ENCODE data around the gene SLC39A10.
"Not testable (repeated sequence)": the region's sequence is repeated elsewhere in the genome, so short reads cannot be mapped to it uniquely, and the experiment has no call there.

Gene SLC39A10

DNA sequence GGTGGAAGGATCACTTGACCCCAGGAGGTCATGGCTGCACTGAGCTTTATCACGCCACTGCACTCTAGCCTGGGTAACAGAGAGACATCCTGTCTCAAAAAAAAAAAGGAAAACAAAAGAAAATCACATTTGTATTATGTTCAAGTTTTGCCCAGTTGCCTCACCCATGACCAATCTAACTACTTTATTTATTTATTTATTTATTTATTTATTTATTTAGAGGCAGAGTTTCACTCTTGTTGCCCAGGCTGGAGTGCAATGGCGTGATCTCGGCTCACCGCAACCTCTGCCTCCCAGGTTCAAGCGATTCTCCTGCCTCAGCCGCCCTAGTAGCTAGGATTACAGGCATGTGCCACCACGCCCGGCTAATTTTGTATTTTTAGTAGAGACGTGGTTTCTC, 12.3 kb upstream of the SLC39A10 start:
- not testable (repeated sequence) for DNase-seq (ENCODE audit: low read depth in 1 of 2, low spot score in 1 of 2)

DNA sequence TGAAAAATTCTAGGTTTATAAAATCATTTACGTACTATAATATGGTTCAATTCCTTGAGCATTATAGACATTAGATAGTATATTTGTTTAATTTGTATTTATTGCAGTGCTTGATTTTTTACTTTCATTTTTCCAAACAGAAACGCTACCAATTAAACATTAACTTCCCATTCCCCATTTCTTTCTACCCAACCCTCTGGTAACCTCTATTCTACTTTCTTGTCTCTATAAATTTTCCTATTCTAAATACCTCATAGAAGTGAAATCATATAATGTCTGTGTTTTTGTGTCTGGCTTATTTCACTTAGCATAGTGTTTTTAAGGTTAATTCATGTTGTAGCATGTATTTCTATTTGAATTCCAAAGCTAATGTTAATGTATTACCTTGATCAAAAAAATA, 11.6 kb upstream of the SLC39A10 start:
- DNase-seq (ENCODE audit: low read depth in 1 of 2, low spot score in 1 of 2): no peak

GRCh38 chr2:195646424-195646823, 10.6 kb upstream of the SLC39A10 start:
- no peak for DNase-seq (ENCODE audit: low read depth in 1 of 2, low spot score in 1 of 2)

GRCh38 chr2:195647302-195647701, 9.7 kb upstream of the SLC39A10 start:
- no peak for DNase-seq (ENCODE audit: low read depth in 1 of 2, low spot score in 1 of 2)

DNA sequence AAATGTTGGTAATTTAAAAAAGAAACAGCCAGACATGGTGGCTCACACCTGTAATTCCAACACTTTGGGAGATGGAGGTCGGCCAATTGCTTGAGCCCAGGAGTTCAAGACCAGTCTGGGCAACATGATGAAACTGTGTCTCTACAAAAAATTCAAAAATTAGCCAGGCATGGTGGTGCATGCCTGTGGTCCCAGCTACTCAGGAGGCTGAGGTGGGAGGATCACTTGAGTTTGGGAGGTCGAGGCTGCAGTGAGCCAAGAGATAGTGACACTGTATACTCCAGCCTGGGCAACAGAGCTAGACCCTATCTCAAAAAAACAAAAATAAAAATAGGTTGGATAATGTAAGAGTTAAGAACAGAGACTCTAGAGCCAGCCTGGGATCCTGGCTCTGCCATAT, 8.7 kb upstream of the SLC39A10 start:
- DNase-seq (ENCODE audit: low read depth in 1 of 2, low spot score in 1 of 2): not testable (repeated sequence)

DNA sequence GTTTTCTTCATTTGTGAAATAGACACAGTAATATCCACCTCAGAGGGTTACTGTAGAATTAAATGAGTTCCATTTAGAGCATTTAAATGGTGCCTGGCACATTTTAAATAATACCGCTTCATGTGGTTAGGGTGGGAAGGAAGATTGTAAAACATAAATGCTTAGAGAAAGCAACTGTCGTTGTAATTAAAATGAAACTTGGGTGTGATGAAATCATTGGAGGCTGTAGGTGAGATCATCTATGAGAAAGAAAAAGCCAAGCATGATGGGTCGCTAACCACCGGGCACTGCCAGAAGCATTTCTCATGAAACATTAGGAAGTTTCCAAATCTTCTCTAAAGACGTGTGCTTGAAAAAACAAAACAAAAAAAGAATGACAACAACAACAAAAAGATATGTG, 8.2 kb upstream of the SLC39A10 start:
- DNase-seq (ENCODE audit: low read depth in 1 of 2, low spot score in 1 of 2): no peak

- DNase-seq (ENCODE audit: low read depth in 1 of 2, low spot score in 1 of 2): no peak
Observed at GRCh38 chr2:195649629-195650190, 7.3 kb upstream of the SLC39A10 start.

DNA sequence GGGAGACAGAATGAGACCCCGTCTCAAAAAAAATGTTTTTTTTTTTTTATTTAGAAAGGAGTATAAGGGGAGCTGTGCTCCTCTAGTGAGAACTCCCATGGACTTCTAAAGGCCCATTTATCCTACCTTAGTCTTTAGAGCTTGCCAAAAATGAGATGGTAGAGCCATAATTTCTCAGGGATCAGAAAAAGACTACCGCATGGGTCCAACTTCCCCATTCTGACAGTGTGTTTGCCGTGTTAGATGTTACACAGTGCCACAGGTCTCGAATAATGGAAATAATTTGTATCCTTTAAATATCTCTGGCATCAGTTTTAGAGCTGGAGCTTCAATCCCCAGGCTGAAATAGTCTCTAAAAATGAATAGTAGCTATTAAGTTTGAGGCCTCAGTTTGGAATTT, 6.0 kb upstream of the SLC39A10 start:
- no peak for DNase-seq (ENCODE audit: low read depth in 1 of 2, low spot score in 1 of 2)

- no peak for DNase-seq (ENCODE audit: low read depth in 1 of 2, low spot score in 1 of 2)
Observed at GRCh38 chr2:195652911-195653310, 4.1 kb upstream of the SLC39A10 start.

- no peak for DNase-seq (ENCODE audit: low read depth in 1 of 2, low spot score in 1 of 2)
Observed at GRCh38 chr2:195656161-195656858, 716 bp upstream of the SLC39A10 start.

GRCh38 chr2:195657634-195658540, 861 bp downstream of the SLC39A10 start:
- DNase-seq (ENCODE audit: low read depth in 1 of 2, low spot score in 1 of 2): peak; percentile 39 to 44

DNA sequence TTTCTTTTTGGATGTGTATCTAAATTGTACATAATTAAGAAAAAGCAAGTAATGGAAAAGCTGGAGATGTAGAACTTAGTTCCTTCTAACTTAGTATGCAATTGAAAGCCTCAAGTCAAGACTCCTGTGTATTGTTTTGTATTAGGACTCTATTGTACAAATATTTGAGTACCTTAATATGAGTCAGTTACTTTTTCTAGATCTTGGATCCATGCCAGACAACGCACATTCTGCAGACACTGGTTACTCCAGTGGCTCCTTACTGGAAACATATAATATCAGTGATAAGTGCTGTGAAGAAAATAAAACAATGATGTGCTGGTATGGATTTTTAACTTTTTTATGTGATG, 1.5 kb downstream of the SLC39A10 start:
- DNase-seq (ENCODE audit: low read depth in 1 of 2, low spot score in 1 of 2): no peak

DNA sequence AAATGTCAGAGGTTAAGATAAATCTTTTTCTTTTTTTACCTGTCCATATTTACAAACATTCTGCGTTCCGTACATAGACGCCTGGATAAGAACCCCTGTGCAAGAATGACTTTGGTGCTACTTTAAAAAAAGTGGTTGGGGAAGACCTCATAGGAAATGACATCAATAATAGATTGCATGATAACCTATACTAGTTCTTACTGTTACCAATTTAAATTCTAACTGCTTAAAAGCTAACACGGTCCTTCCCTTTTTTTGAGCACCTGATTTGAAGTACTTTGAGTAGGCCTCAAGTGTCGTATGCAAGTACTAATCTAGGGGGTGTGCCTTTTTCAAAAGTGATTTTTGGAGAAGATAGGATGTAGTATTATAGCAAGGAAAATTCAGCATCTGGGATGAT, 2.1 kb downstream of the SLC39A10 start:
- no peak for DNase-seq (ENCODE audit: low read depth in 1 of 2, low spot score in 1 of 2)

DNA sequence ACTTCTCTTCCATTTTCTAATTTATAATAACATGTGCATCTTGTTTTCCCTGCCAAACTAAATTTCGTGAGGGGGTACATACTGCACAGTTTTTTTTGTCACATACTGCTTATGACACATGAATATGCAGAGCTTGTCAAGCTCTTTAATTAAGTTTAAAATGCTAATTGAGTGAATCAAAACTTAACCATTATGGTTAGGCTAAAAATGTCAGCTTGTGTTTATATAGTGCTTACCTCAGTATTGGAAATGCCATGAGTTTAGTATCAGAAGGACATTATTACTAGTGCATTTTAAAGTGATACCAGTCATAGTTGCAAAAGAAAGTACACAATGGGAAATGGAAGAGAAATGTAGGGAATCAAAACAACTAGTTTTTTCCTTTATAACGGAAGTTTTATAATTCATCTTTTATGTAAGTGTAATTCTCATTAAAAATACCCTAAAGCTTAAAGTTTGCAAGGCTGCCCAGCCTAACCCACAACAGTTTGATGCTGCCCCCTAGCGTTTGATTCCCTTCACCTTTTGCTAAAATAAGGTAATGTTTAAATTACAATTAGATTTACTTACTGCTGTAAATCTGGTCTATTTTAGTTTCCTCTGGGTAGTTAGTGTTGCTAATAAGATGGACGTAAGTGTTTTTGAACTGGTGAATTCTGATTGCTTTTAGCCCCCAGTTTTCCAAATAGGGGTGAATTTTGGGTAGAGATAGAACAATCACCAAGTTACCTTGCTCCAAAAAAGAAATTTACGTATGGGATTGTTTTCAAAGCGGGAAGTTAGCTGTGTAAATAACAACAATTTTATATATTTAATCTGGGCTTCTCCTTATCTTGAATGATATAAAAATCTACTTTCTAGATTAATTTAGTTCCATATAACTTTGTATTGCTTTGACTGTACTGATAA, 3.2 kb downstream of the SLC39A10 start:
- DNase-seq (ENCODE audit: low read depth in 1 of 2, low spot score in 1 of 2): peak; percentile 25 to 60

DNA sequence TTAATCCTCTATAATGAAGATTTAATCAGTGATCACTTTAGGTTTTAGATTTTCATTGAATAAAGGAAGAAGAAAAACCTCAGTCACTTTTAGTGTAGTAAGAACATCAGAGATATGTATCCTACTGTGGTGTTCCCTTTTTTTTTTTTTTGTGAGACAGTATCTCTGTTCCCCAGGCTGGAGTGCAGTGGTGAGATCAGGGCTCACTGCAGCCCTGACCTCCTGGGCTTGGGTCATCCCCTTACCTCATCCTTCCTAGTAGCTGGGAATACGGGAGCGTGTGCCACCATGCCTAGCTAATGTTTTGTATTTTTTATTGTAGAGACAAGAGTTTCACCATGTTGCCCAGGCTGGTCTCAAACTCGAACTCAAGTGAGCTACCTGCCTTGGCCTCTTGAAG, 5.1 kb downstream of the SLC39A10 start:
- no peak for DNase-seq (ENCODE audit: low read depth in 1 of 2, low spot score in 1 of 2)

DNA sequence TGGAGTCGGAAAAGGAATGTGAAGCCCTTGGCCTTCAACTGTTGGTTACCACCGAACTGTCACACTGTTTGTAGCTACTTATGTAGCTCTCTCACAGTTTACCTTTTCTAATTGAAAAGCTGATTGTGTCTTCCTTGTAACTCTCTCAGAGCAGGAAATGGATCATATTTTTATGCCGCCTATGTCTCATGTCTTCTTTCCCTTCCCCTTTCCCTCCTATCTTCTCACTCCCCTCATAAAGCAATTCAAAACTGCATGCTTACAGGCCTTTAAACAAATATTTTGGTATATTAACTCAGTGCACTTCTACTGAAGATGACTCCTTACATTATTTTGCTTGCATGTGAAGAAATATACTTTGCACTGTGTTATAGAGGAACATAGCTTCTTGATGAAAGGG, 6.0 kb downstream of the SLC39A10 start:
- no peak for DNase-seq (ENCODE audit: low read depth in 1 of 2, low spot score in 1 of 2)

DNA sequence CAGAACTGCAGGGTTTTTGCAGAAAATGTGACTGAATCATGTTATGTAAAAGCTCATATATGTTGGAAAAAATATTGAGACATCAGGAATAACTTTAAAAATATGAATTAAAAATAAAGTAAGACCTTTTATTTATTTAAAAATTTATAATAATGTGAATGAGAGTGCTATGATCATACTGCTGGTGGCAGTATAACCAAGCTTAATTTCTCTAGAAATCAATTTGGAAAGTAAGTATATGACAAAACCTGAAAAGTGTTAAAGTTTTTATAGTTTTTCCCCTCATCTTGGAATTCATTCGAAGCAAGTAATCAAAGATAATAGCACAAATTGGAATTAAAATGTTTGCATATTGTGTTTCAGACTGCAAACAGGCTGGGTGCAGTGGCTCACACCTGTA, 7.5 kb downstream of the SLC39A10 start:
- DNase-seq (ENCODE audit: low read depth in 1 of 2, low spot score in 1 of 2): no peak

DNA sequence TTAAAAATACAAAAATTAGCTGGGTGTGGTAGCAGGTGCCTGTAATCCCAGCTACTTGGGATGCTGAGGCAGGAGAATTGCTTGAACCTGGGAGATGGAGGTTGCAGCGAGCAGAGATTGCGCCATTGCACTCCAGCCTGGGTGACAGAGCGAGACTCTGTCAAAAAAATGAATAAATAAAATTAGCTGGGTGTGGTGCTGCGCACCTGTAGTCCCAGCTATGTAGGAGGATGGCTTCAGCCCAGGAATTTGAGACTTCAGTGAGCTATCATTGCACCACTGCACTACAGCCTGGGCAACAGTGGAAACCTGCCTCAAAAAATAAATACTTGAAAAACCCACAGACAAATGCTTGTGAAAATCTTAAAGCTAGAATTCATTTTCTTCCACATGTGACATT, 8.1 kb downstream of the SLC39A10 start:
- DNase-seq (ENCODE audit: low read depth in 1 of 2, low spot score in 1 of 2): not testable (repeated sequence)

DNA sequence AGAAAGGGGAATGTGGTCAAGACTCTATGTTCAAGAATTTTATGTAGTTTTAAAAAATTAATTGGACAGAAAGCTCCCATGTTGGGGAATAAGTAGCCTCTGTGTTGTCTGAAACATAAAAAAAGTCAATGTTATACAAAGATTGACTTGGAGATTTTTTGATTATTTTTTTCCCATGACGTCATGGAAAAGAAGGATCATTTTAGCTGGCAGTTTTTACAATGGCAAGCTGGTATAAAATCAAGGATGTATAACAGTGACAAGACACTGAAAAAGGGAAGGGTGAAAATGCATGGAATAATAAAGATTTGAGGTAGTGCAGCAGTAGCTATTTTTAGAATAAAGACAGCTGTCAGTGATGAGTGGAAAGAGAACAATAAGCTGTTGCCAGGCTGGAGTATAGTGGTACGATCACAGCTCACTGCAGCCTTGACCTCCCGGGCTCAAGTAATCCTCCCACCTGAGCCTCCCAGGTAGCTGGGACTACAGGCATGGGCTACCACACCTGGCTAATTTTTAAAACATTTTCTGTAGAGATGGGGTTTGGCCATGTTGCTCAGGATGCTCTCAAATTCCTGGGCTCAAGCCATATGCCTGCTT, 9.2 kb downstream of the SLC39A10 start:
- no peak for DNase-seq (ENCODE audit: low read depth in 1 of 2, low spot score in 1 of 2)

DNA sequence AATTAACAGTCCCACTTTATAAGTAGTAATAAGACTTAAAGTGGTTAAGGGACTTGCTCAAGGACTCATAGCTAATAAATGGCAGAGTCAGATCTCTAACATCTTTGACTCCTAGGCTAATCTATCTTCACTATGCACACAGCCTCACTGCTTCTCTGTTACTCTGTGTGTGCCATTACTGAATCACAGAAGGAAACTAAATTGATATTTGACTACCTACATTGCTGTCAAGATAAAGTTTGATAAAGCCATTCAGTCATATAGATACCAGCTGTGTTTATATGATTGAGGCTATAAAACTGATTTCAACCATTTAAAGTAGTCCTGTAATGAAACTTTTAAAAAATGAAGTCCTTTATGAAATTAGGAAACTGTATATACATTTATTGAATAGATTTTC, 10.9 kb downstream of the SLC39A10 start:
- no peak for DNase-seq (ENCODE audit: low read depth in 1 of 2, low spot score in 1 of 2)

DNA sequence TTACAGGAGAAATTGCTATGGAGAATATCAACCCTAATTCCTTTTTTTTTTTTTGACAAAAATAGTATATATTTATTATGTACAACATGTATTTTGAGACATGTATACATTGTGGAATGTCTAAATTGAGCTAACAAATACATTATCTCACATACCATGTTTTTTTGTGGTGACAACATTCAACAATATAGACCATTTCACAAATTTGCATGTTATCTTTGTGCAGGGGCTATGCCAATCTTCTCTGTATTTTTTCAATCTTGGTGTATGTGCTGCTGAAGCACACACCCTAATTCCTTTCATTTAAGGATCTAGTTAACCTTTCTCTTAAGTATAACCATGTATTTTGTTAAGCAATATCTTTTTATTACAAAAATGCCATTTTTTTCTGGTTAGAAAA, 13.2 kb downstream of the SLC39A10 start:
- DNase-seq (ENCODE audit: low read depth in 1 of 2, low spot score in 1 of 2): no peak

Data from stimulated activated CD4-positive, alpha-beta T cell treated with anti-CD3 and anti-CD28 coated beads, Interleukin-15, amount 100 ng/mL, for 1 hour (primary cell).